Common myeloid progenitor, CD34-positive (primary cell): ENCODE measurements around the gene HACE1.
"Not testable (repeated sequence)": the region's sequence is repeated elsewhere in the genome, so short reads cannot be mapped to it uniquely, and the experiment has no call there.

Experiments
- CTCF ChIA-PET: fragments of 350-600 bp; sonication (Branson Sonifier 250); formaldehyde crosslinking; loops from one replicate; lab custom pipeline; 2021; ENCODE audit warnings: antibody characterized with exemption; lab: Charles Lee
- POLR2A ChIA-PET: fragments of 350-600 bp; sonication (Branson Sonifier 250); formaldehyde crosslinking; loops from one replicate; lab custom pipeline; 2021; ENCODE audit warnings: antibody characterized with exemption; lab: Charles Lee
- DNase-seq, 3 donors: peaks; one replicate each; pipeline versions ENCODE4 v3.0.0 to v3.0.0-alpha.2; 2013
- H3K27ac ChIP-seq, 2 experiments: 1 replicate in 1 of 2; 2 replicates in 1 of 2; pipeline ENCODE4 v1.7.0; 2013; ENCODE audit warnings: inconsistent platforms in 2 of 2, low read length in 2 of 2, mild to moderate bottlenecking in 2 of 2, low read depth in 1 of 2, moderate library complexity in 1 of 2; ENCODE audit not compliant: severe bottlenecking in 2 of 2, insufficient read depth in 1 of 2, poor library complexity in 1 of 2
- H3K27me3 ChIP-seq, 5 experiments: replicated peaks in 2 of 5; 1 replicate in 3 of 5; 2 replicates in 2 of 5; pipeline versions ENCODE4 v1.6.1 to v1.7.0; 2013; ENCODE audit warnings: low read length in 4 of 5, mild to moderate bottlenecking in 2 of 5, moderate library complexity in 2 of 5, inconsistent platforms in 1 of 5; ENCODE audit not compliant: insufficient read depth in 5 of 5, control insufficient read depth in 4 of 5
- H3K36me3 ChIP-seq, 4 experiments: 1 replicate in 2 of 4; 2 replicates in 2 of 4; pipeline versions ENCODE4 v1.6.1 to v1.7.0; 2013; ENCODE audit warnings: low read length in 3 of 4, control low read depth in 1 of 4, mild to moderate bottlenecking in 1 of 4; ENCODE audit not compliant: control insufficient read depth in 4 of 4, insufficient read depth in 4 of 4
- H3K4me1 ChIP-seq, 4 experiments: 1 replicate in 3 of 4; 2 replicates in 1 of 4; pipeline versions ENCODE4 v1.6.1 to v1.7.1; 2013; ENCODE audit warnings: low read length in 3 of 4, mild to moderate bottlenecking in 3 of 4, control low read depth in 1 of 4, inconsistent platforms in 1 of 4, moderate library complexity in 1 of 4; ENCODE audit not compliant: control insufficient read depth in 4 of 4, insufficient read depth in 4 of 4; ENCODE audit errors: control extremely low read depth in 1 of 4
- H3K4me3 ChIP-seq, 7 experiments: 1 replicate in 4 of 7; 2 replicates in 3 of 7; pipeline versions ENCODE4 v1.5.1 to v1.7.0; 2013; ENCODE audit warnings: mild to moderate bottlenecking in 7 of 7, low read length in 6 of 7, moderate library complexity in 6 of 7, inconsistent platforms in 2 of 7, low read depth in 2 of 7, control low read depth in 1 of 7; ENCODE audit not compliant: insufficient read depth in 4 of 7, control insufficient read depth in 1 of 7; ENCODE audit errors: extremely low read depth in 1 of 7
- H3K9me3 ChIP-seq, 5 experiments: 1 replicate in 4 of 5; 2 replicates in 1 of 5; pipeline versions ENCODE4 v1.6.1 to v1.7.1; 2013; ENCODE audit warnings: low read length in 4 of 5, mild to moderate bottlenecking in 2 of 5, inconsistent platforms in 1 of 5, low read depth in 1 of 5, moderate library complexity in 1 of 5; ENCODE audit not compliant: control insufficient read depth in 4 of 5, insufficient read depth in 2 of 5; ENCODE audit errors: control extremely low read depth in 1 of 5
- WGBS: methylation state at CpG from one replicate; pipeline ENCODE4 v1.1.5; 2013; ENCODE audit not compliant: insufficient coverage; 5-methylcytosine and 5-hydroxymethylcytosine counted together

Gene HACE1

GRCh38 chr6:104835782-104836181 is 23.9 kb downstream of the HACE1 start:
- Histone ChIP-seq H3K27ac (no peak overlapping the region), H3K9me3 (peaks cover 0 to 4% (median 0%) of the 10 kb centered on the region in 5 experiments), H3K27me3 (no peaks in the 10 kb centered on the region), H3K4me1 (no peaks in the 10 kb centered on the region), H3K36me3 (peaks cover 3 to 27% (median 6%) of the 10 kb centered on the region in 4 experiments), H3K4me3 (no peak overlapping the region)
- DNase-seq = no peak
- ChIA-PET POLR2A (no interaction called here), CTCF (no interaction called here)

GRCh38 chr6:104829183-104829958 is 30.3 kb downstream of the HACE1 start:
- ChIA-PET POLR2A (no interaction called here), CTCF (no interaction called here)
- no peaks in the 10 kb centered on the region for H3K27me3 ChIP-seq
- H3K4me1 ChIP-seq = peaks cover 0 to 2% (median 0%) of the 10 kb centered on the region in 4 experiments
- no peak for DNase-seq
- WGBS = no CpG with 5 or more reads among the region's 1 CpG
- no peak overlapping the region for H3K4me3 ChIP-seq
- H3K36me3 ChIP-seq = peaks cover 3 to 34% (median 6%) of the 10 kb centered on the region in 4 experiments
- no peak overlapping the region for H3K27ac ChIP-seq
- H3K9me3 ChIP-seq = peaks cover 0 to 2% (median 0%) of the 10 kb centered on the region in 5 experiments

GRCh38 chr6:104828478-104828877 is 31.2 kb downstream of the HACE1 start:
- POLR2A ChIA-PET = no interaction called here
- CTCF ChIA-PET = no interaction called here
- peak in 1 of 3 donors; percentile 2 for DNase-seq
- Histone ChIP-seq H3K27ac (no peak overlapping the region), H3K9me3 (peaks cover 0 to 2% (median 0%) of the 10 kb centered on the region in 5 experiments), H3K4me1 (peaks cover 0 to 2% (median 0%) of the 10 kb centered on the region in 4 experiments), H3K27me3 (no peaks in the 10 kb centered on the region), H3K36me3 (peaks cover 3 to 38% (median 5%) of the 10 kb centered on the region in 4 experiments), H3K4me3 (no peak overlapping the region)
- WGBS = no CpG with 5 or more reads among the region's 1 CpG

- DNase-seq, H3K4me1 ChIP-seq, POLR2A ChIA-PET, H3K9me3 ChIP-seq, H3K27ac ChIP-seq, CTCF ChIA-PET, H3K4me3 ChIP-seq, H3K27me3 ChIP-seq: not testable (repeated sequence)
- WGBS = 92% methylated on average over 2 of the region's 4 CpGs
- peaks cover 2 to 19% (median 6%) of the 10 kb centered on the region in 4 experiments for H3K36me3 ChIP-seq
Measured at GRCh38 chr6:104820820-104821219, 38.9 kb downstream of the HACE1 start.

GRCh38 chr6:104816125-104816524 is 43.6 kb downstream of the HACE1 start:
- DNase-seq = no peak
- H3K27ac ChIP-seq = no peak overlapping the region
- ChIA-PET CTCF (no interaction called here), POLR2A (interaction anchor here (0.7 kb wide), 1 partner anchor 1773 kb away, joined by 5 read pairs; no protein-coding TSS in a partner anchor)
- H3K4me1 ChIP-seq = no peaks in the 10 kb centered on the region
- peaks cover 0 to 3% (median 0%) of the 10 kb centered on the region in 5 experiments for H3K9me3 ChIP-seq
- peaks cover 0 to 6% (median 2%) of the 10 kb centered on the region in 4 experiments for H3K36me3 ChIP-seq
- H3K27me3 ChIP-seq = no peaks in the 10 kb centered on the region
- H3K4me3 ChIP-seq = no peak overlapping the region
- 100% methylated on average over 3 of the region's 3 CpGs for WGBS

GRCh38 chr6:104814743-104815142 is 45.0 kb downstream of the HACE1 start:
- Histone ChIP-seq H3K4me1 (no peaks in the 10 kb centered on the region), H3K36me3 (peaks cover 0 to 4% (median under 1%) of the 10 kb centered on the region in 4 experiments), H3K9me3 (no peaks in the 10 kb centered on the region), H3K27ac (no peak overlapping the region), H3K27me3 (no peaks in the 10 kb centered on the region), H3K4me3 (no peak overlapping the region)
- ChIA-PET CTCF (no interaction called here), POLR2A (no interaction called here)
- WGBS = 100% methylated on average over 1 of the region's 2 CpGs
- no peak for DNase-seq

GRCh38 chr6:104813552-104813951 is 46.2 kb downstream of the HACE1 start:
- H3K4me3 ChIP-seq = no peak overlapping the region
- WGBS = no CpG with 5 or more reads among the region's 2 CpGs
- ChIA-PET CTCF (no interaction called here), POLR2A (no interaction called here)
- DNase-seq = no peak
- H3K36me3 ChIP-seq = peaks cover 0 to 4% (median 0%) of the 10 kb centered on the region in 4 experiments
- H3K27ac ChIP-seq = no peak overlapping the region
- H3K27me3 ChIP-seq = no peaks in the 10 kb centered on the region
- no peaks in the 10 kb centered on the region for H3K9me3 ChIP-seq
- no peaks in the 10 kb centered on the region for H3K4me1 ChIP-seq
